ENCODE results near the gene ZNF778. TPM values are rescaled to one million over a fixed set of nuclear protein-coding genes. Genes with fewer than 3 reads are reported as not detected.

Gene ZNF778
- total RNA-seq, 2 donors from 2014 or later, result 3.9 to 6.4 TPM

DNA sequence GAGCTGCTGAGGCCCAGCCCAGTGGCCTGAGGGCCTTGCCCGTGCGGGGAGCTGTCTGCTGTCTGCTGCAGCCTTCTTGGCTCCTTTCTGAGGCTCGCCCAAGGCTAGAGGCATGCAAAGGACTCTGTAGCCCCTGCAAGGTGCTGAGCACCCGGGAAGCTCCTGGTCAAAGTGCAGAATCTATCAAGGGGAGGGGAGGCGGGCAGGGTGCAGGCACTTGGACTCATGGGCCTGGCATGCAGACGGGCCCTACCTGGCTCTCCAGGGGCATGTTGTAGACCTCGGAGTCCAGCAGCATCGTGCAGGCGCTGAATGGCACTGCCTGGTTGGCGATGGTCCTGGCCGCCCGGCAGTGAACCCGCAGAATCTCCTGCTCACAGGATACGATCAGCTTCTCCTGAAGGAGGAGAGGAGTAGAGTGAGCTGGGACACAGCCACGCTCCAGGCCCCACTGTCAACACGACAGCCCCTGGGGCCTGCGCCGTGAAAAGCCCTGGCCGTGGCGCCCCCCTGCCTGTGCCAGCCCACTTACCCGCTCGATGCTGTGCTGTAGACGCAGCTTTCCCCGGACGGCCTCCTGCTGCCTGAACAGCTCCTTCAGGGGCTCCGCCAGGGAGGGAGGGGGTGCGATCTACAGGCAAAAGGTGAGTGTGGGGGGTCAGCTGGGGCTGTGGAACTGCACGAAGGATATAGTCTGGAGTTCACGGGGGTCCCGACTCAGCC, 57.2 kb downstream of the ZNF778 start:
- intact Hi-C loops (cut with DNase I), result no loop called here
- TF ChIP-seq, protein P1, sequence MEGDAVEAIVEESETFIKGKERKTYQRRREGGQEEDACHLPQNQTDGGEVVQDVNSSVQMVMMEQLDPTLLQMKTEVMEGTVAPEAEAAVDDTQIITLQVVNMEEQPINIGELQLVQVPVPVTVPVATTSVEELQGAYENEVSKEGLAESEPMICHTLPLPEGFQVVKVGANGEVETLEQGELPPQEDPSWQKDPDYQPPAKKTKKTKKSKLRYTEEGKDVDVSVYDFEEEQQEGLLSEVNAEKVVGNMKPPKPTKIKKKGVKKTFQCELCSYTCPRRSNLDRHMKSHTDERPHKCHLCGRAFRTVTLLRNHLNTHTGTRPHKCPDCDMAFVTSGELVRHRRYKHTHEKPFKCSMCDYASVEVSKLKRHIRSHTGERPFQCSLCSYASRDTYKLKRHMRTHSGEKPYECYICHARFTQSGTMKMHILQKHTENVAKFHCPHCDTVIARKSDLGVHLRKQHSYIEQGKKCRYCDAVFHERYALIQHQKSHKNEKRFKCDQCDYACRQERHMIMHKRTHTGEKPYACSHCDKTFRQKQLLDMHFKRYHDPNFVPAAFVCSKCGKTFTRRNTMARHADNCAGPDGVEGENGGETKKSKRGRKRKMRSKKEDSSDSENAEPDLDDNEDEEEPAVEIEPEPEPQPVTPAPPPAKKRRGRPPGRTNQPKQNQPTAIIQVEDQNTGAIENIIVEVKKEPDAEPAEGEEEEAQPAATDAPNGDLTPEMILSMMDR (IDR thresholded peaks at IDR 0.05), result no peak
- H3K4me1 ChIP-seq, result no peaks in the 10 kb centered on the region
- no peaks in the 10 kb centered on the region for H3K27me3 ChIP-seq
- H3K4me3 ChIP-seq, result no peak overlapping the region
- DNase-seq, result no peak
- H3K9me3 ChIP-seq, result no peaks in the 10 kb centered on the region
- H3K36me3 ChIP-seq, result peaks cover 16% of the 10 kb centered on the region
- no peak overlapping the region for H3K9ac ChIP-seq (ENCODE audit: low read depth in 2 of 2, low read length in 2 of 2)
- no peak overlapping the region for H3K27ac ChIP-seq

GRCh38 chr16:89275284-89275584, 57.7 kb downstream of the ZNF778 start:
- H3K36me3 ChIP-seq, result peaks cover 16% of the 10 kb centered on the region
- intact Hi-C loops (cut with DNase I), result no loop called here

DNA sequence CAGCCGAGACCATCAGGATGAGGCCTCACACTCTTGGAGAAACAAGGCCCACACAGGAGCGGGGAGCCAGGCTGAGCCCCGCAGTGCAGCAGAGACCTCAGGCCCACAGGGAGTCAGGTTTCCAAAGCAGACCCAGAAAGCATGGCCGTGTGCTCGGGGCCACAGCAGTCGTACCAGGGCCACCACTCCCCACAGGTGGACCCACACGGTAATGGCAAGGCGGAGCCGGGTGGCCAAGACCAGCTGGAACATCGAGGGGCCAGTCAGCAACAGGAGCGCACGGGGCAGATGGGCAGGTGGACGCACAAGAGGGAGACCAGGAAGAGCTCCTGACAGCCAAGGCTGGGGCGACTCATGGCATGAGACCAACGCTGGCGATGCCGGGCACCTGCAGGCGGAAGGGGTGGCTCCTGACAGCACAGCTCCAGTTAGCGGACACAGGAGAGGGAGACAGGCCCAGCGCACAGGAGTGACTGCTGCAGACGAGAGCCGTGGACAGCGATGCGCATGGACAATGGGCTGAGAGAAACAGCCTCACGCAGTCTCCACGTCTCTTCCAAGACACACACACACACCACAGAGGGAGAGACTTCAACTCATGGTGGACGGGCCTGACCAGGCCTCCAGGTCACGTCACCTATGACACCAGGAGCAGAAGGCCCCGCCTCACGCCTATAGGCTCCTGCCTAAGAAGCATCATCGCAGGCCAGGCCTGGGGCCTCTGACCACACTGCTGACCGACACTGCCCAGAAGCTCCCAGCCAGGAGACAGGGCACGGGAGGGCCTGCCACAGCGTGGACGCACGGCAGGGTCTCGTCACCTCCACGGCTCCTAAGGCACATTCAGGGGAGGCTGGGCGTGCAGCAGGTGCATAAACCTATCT, 58.6 kb downstream of the ZNF778 start:
- no peak overlapping the region for H3K9ac ChIP-seq (ENCODE audit: low read depth in 2 of 2, low read length in 2 of 2)
- DNase-seq, result no peak
- no peaks in the 10 kb centered on the region for H3K9me3 ChIP-seq
- intact Hi-C loops (cut with DNase I), result no loop called here
- H3K4me3 ChIP-seq, result no peak overlapping the region
- H3K27me3 ChIP-seq, result no peaks in the 10 kb centered on the region
- H3K27ac ChIP-seq, result no peak overlapping the region
- no peaks in the 10 kb centered on the region for H3K4me1 ChIP-seq
- H3K36me3 ChIP-seq, result peaks cover 16% of the 10 kb centered on the region
- TF ChIP-seq, protein P1 (IDR thresholded peaks at IDR 0.05), result no peak

More at GRCh38 chr16:89275284-89275584, 57.7 kb downstream of the ZNF778 start:
- Histone ChIP-seq H3K4me3 (no peak overlapping the region), H3K9me3 (no peaks in the 10 kb centered on the region), H3K27me3 (no peaks in the 10 kb centered on the region), H3K4me1 (no peaks in the 10 kb centered on the region), H3K9ac (ENCODE audit: low read depth in 2 of 2, low read length in 2 of 2) (no peak overlapping the region), H3K27ac (no peak overlapping the region)
- TF ChIP-seq, protein P1 (IDR thresholded peaks at IDR 0.05), result no peak
- DNase-seq, result no peak

- TF ChIP-seq, protein P1 (IDR thresholded peaks at IDR 0.05), result no peak
- DNase-seq, result no peak
- intact Hi-C loops (cut with DNase I), result no loop called here
Measured at GRCh38 chr16:89277049-89277448, 59.5 kb downstream of the ZNF778 start.

GRCh38 chr16:89277641-89278341, 60.3 kb downstream of the ZNF778 start:
- Histone ChIP-seq H3K4me3 (no peak overlapping the region), H3K4me1 (no peaks in the 10 kb centered on the region), H3K9me3 (no peaks in the 10 kb centered on the region), H3K27me3 (no peaks in the 10 kb centered on the region), H3K36me3 (peaks cover 16% of the 10 kb centered on the region), H3K9ac (ENCODE audit: low read depth in 2 of 2, low read length in 2 of 2) (no peak overlapping the region), H3K27ac (no peak overlapping the region)
- TF ChIP-seq, protein P1 (IDR thresholded peaks at IDR 0.05), result no peak
- intact Hi-C loops (cut with DNase I), result no loop called here
- no peak for DNase-seq

More at GRCh38 chr16:89277049-89277448, 59.5 kb downstream of the ZNF778 start:
- no peaks in the 10 kb centered on the region for H3K27me3 ChIP-seq
- H3K36me3 ChIP-seq, result peaks cover 16% of the 10 kb centered on the region
- no peak overlapping the region for H3K9ac ChIP-seq (ENCODE audit: low read depth in 2 of 2, low read length in 2 of 2)
- H3K9me3 ChIP-seq, result no peaks in the 10 kb centered on the region
- H3K4me1 ChIP-seq, result no peaks in the 10 kb centered on the region
- no peak overlapping the region for H3K27ac ChIP-seq
- H3K4me3 ChIP-seq, result no peak overlapping the region

All from colonic mucosa (tissue), 4 donors.